Activated T-helper 9 cell treated with anti-CD3 and anti-CD28 coated beads, Interleukin-2, amount 50 U/mL, for 16 hours (primary cell): ENCODE results near the gene ANKRD30BL.
"Not testable (repeated sequence)": the region's sequence is repeated elsewhere in the genome, so short reads cannot be mapped to it uniquely, and the experiment has no call there.

Experiments
- DNase-seq: peaks from one replicate; pipeline ENCODE4 v3.0.0-alpha.2; 2020; ENCODE audit warnings: low read depth

Gene ANKRD30BL, protein sequence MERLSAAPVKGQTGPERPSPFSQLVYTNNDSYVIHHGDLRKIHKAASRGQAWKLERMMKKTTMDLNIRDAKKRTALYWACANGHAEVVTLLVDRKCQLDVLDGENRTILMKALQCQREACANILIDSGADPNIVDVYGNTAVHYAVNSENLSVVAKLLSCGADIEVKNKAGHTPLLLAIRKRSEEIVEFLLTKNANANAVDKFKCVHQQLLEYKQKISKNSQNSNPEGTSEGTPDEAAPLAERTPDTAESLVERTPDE

DNA sequence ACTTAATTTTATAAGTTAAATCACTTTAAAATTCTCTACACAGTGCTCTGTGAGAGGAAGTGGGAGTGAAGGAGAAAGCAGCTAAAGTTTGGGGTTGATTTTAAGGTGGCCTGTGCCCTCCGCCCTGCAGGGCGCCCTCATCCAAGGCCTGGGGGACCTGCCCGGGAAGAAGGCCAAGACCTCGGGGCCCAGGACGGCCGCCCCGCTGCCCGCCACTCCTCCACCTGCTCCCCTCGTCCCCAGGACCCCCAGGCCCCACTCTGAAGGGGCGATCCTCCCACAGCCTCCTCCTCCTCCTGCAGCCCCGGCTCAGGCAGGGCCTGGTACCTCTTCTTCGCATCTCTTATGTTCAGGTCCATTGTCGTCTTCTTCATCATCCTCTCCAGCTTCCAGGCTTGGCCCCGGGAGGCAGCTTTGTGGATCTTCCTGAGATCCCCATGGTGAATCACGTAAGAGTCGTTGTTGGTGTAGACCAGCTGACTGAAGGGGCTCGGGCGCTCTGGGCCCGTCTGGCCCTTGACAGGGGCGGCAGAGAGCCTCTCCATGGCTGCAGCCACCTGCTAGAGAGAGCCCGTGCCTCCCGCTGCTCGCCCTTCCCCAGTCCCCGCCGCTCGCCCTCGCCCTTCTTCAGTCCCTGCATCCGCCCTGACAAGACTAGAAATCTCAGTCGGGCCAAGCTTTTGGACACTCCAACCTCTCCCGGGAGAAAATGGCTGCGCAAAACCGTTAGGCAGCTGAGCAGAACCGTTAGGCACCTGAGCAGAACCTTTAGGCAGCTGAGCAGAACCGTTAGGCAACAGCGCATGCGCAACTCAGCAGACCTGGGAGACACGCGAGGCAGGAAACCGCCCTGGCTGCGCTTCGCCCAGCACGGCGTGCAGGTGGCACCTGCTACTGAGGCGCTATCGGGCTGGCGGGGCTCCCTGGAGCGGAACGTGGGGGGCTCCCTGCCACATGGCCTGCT is at the start of gene ANKRD30BL:
ANKRD30BL (minus strand) TSS at position 792 of the 964 bp plus-strand sequence; CDS start at position 545, 247 bp downstream.
- not testable (repeated sequence) for DNase-seq

DNA sequence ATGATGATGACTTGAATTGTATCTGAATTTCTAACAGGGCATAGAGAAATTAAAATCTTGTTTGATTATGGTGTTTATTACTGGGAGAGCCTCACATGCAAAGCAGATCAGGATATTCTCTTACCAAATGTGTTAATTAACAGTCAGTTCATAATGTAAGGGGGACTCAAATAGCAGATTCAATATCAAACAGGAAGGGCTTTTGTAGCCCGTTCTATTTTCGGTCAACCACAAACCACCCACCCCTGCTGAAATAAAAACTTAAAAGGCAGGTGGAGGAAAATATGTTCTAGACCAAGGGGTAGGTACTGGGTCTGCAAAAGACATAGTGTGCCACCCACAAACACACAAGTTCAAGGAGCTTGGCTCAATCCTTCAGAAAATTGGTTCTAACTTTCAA is 41.1 kb upstream of the ANKRD30BL start:
- not testable (repeated sequence) for DNase-seq

DNA sequence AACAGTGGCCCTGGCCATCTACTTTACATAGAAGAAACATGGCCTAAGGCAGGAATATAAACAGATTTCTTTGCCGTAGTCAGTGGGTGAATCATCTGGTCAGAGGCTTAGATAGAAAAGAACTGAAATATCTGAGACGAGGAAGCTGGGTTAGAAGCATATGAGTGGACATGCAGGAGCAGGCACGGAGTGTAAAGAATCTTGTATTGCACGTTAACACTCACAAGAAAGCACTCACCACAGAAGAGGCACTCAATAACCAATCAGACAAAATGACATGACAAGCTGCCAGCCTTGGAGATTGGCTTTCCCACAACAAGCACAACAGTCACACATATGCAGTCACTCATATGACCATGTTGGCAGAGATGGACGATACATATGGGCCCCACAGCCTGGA is 31.1 kb upstream of the ANKRD30BL start:
- not testable (repeated sequence) for DNase-seq

DNA sequence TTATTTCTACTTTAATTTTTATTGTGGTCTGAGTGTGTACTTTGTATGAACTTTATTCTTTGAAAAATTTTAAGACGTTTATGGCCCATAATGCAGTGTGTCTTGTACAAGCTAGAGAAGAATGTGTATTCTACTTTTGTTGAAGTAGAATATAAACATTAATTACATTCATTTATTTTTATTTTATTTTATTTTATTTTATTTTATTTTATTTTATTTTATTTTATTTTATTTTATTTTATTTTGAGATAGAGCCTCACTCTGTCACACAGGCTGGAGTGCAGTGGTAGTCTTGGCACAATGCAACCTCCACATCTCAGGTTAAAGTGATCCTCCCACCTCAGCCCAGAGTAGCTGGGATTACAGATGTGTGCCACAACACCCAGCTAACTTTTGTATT is 5.3 kb upstream of the ANKRD30BL start:
- not testable (repeated sequence) for DNase-seq

DNA sequence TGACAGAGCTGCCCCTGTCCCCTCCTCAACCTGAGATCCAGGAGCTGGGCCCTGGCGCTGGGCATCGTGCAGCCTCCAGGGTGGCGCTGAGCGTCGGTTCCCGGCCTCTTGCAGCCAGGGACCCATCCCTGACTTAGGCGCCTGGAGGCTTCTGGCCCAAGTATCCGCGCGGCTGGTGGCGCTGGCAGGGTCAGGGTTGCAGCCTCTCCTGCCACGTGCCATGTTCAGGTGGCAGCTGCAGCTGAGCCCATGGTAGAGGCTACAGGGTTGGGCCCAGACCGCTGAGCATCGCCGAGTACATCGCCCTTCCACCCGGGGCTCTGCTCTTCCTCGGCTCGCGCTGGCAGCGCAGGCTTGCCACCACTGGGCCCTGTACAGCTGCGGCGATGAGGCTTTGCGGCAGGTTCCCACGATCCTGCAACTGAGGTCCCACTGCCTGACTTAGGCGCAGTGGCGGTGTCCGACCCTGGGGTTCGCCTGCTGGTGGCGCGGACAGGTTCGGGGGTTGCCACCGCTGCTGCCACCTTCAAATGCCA is 441 bp upstream of the ANKRD30BL start:
- not testable (repeated sequence) for DNase-seq

DNA sequence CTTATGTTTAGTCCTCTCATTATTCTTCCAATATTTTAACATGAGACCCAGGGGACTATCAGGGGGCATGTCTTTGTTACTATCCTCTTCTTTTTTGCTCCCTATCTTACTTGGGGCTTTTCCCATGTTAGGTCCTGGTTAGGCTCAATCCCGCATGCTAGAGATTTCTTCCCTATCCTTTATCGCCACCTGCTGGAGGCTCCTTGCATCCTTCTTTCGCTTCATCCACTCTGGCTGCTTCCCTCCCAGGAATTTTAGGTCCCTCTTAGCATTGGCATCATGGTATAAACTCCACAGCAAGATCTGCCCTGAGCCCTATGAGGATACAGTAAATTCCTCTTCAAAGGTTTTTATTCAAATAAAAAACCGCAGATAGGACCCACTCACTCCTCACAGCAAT is 15.0 kb downstream of the ANKRD30BL start:
- not testable (repeated sequence) for DNase-seq
